ENCODE data around the gene IMMP2L. TPM values are rescaled to one million over a fixed set of nuclear protein-coding genes. Genes with fewer than 3 reads are reported as not detected.
A peak's percentile ranks its signal among the peaks of the same experiment; 100 is the strongest.

IMMP2L gene
- total and polyA plus RNA-seq, 2 of the 8 experiments (the other 6 are each of a cell fraction or from before 2014, with no cell fraction given) = 2.3 to 10.1 TPM

DNA sequence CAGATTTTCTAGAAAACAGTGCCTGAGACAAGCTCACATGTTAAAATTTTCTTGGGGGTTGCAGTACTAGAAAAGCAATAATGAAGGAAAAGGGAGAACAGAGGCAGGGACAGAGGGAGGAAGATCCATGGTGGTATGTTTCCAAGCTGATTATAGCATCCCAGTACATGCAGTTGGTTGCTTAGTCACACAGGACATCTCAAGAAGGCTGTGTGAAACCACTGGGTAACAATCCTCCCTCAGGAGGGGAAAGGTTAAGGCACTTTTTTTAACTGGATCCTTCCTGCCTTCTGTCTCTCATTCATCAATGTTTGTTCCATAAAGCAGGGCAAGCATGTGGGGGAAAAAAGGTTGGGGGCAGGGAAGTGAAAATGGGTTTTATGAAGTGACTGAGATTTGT is 6.1 kb upstream of the IMMP2L start:
- Histone ChIP-seq H4K20me1 (replicated peaks in 1 of 2; ENCODE audit: control insufficient read depth in 1 of 2, insufficient read depth in 2 of 2, low read length in 2 of 2) (no peaks in the 10 kb centered on the region), H2BK15ac (ENCODE audit: low read length) (no peak overlapping the region), H3K27me3 (replicated peaks in 1 of 4; ENCODE audit: control insufficient read depth in 3 of 4, extremely low read depth in 1 of 4, insufficient read depth in 3 of 4, low read length in 3 of 4) (no peaks in the 10 kb centered on the region), H2BK120ac (replicated peaks; ENCODE audit: low read depth, low read length) (no peak overlapping the region), H3K36me3 (ENCODE audit: control insufficient read depth in 2 of 4, insufficient read depth in 4 of 4, low read length in 3 of 4) (no peaks in the 10 kb centered on the region), H2BK12ac (ENCODE audit: low read depth, low read length) (no peak overlapping the region), H2AK5ac (ENCODE audit: low read depth, low read length) (no peak overlapping the region), H4K8ac (ENCODE audit: extremely low read depth, insufficient read depth, low read length) (no peak overlapping the region), H3K79me2 (ENCODE audit: control insufficient read depth in 1 of 2, insufficient read depth in 2 of 2, low read length in 2 of 2) (no peaks in the 10 kb centered on the region), H3K79me1 (ENCODE audit: low read depth, low read length) (no peaks in the 10 kb centered on the region; the same call in 1 of the 2 replicates), H3K14ac (ENCODE audit: insufficient read length) (no peak overlapping the region), H3K18ac (ENCODE audit: extremely low read depth, low read length) (no peak overlapping the region), H2BK5ac (ENCODE audit: low read depth, low read length) (no peak overlapping the region), H3K4me2 (ENCODE audit: insufficient read depth in 1 of 2, low read depth in 2 of 2, low read length in 2 of 2) (no peak overlapping the region), H3K9ac (replicated peaks in 1 of 4; ENCODE audit: extremely low read depth in 1 of 4, low read depth in 3 of 4, low read length in 3 of 4) (no peak overlapping the region), H3K23ac (ENCODE audit: insufficient read length) (no peak overlapping the region), H3K4me1 (replicated peaks in 1 of 4; ENCODE audit: control insufficient read depth in 3 of 4, insufficient read depth in 4 of 4, low read length in 3 of 4) (no peaks in the 10 kb centered on the region), H3K56ac (replicated peaks; ENCODE audit: insufficient read length, low read depth, low read length) (no peak overlapping the region), H4K5ac (ENCODE audit: insufficient read length, low read depth, low read length) (no peak overlapping the region), H3K23me2 (ENCODE audit: low read depth, low read length) (no peaks in the 10 kb centered on the region), H3K27ac (ENCODE audit: low read depth, low read length) (no peak overlapping the region), H2BK20ac (ENCODE audit: low read length) (no peak overlapping the region), H3K4me3 (ENCODE audit: extremely low read depth in 1 of 4, insufficient read depth in 2 of 4, low read depth in 3 of 4, low read length in 4 of 4) (no peak overlapping the region), H3K4ac (replicated peaks; ENCODE audit: insufficient read length, low read depth, low read length) (no peak overlapping the region), H2AFZ (ENCODE audit: low read length) (peak overlapping the region; percentile 62; the same call in 1 of the 2 replicates), H3K9me3 (ENCODE audit: insufficient read depth in 2 of 2, low read depth in 1 of 2, low read length in 1 of 2) (peaks cover 4 to 12% of the 10 kb centered on the region in 2 experiments; a peak in 2 of 4 replicates), H4K91ac (replicated peaks; ENCODE audit: insufficient read length, low read length) (no peak overlapping the region)
- no peak for DNase-seq (ENCODE audit: low read depth in 1 of 2, low spot score in 2 of 2)
- ChIA-PET POLR2A (ENCODE audit: partially characterized antibody) (no interaction called here), CTCF (ENCODE audit: partially characterized antibody) (no interaction called here)
- FAIRE-seq = no peak
- no peak for TF ChIP-seq EGR1 (IDR thresholded peaks at IDR 0.05; ENCODE audit: borderline replicate concordance, low read depth, low read length)
- TF ChIP-seq BRCA1 (IDR thresholded peaks at IDR 0.05; ENCODE audit: low read depth, low read length) = no peak
- no peak for TF ChIP-seq KDM4A (IDR thresholded peaks at IDR 0.05; ENCODE audit: low read depth, low read length, severe bottlenecking)
- no peak for TF ChIP-seq TAF1 (IDR thresholded peaks at IDR 0.05; ENCODE audit: low read depth, low read length)
- TF ChIP-seq, protein P1, sequence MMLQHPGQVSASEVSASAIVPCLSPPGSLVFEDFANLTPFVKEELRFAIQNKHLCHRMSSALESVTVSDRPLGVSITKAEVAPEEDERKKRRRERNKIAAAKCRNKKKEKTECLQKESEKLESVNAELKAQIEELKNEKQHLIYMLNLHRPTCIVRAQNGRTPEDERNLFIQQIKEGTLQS (IDR thresholded peaks at IDR 0.05; ENCODE audit: insufficient read depth, low read depth, low read length) = no peak
- no peak for TF ChIP-seq SP2 (IDR thresholded peaks at IDR 0.05; ENCODE audit: low read length)
- TF ChIP-seq SIN3A (conservative IDR thresholded peaks at IDR 0.05 in 1 of 2, IDR thresholded peaks at IDR 0.05 in 1 of 2; ENCODE audit: low read depth in 1 of 2, low read length in 2 of 2) = no peak
- no peak for TF ChIP-seq HDAC2 (IDR thresholded peaks at IDR 0.05; ENCODE audit: borderline replicate concordance in 1 of 2, low read depth in 2 of 2, low read length in 2 of 2)
- TF ChIP-seq, protein P2, sequence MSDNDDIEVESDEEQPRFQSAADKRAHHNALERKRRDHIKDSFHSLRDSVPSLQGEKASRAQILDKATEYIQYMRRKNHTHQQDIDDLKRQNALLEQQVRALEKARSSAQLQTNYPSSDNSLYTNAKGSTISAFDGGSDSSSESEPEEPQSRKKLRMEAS (IDR thresholded peaks at IDR 0.05) = no peak
- TF ChIP-seq BACH1 (IDR thresholded peaks at IDR 0.05; ENCODE audit: low read length) = no peak

All from H1 (cell line).